A549 treated with AZD2906 at 1 μM for 4 hours (cell line): ENCODE results near the gene CCDC122. TPM values are rescaled to one million over a fixed set of nuclear protein-coding genes. Genes with fewer than 3 reads are reported as not detected.

ENCODE experiments used
- total RNA-seq: library from RNA; stranded (reverse); fragments of 200-300 nt; extraction: Qiagen RNA extraction; gene quantifications from 5 replicates; pipeline ENCODE4 v1.2.3, GENCODE V29; 2022

Gene CCDC122
- total RNA-seq: 2.2 to 3.2 TPM (median 2.9 TPM) in 5 replicates

GRCh38 chr13:43878892-43879754 lies at the start of gene CCDC122:
Gene CCDC122 (minus strand): TSS chr13:43879740. CDS start chr13:43869376, 10,364 bp downstream.

GRCh38 chr13:43879755-43880181 lies 228 bp upstream of the CCDC122 start, which contains the start of gene LACC1:
Gene LACC1 (plus strand): TSS chr13:43879904. CDS start chr13:43880986, 1,082 bp downstream.

GRCh38 chr13:43786766-43787517 lies 92.6 kb downstream of the CCDC122 start, which contains the start of gene ENOX1:
Gene ENOX1 (minus strand): TSS chr13:43786972.

Other genes starting within 250 kb of the CCDC122 start
- 1.9 to 2.7 TPM (median 2.0 TPM) in 5 replicates for gene ENOX1, start 92.8 kb downstream of the CCDC122 start, total RNA-seq
- gene LACC1, start 164 bp upstream of the CCDC122 start, total RNA-seq: 3.2 to 4.8 TPM (median 3.5 TPM) in 5 replicates